GM19455 (cell line): ENCODE measurements around the gene LMNB1.

Experiments
- ATAC-seq: cut with Tn5 transposase; IDR thresholded peaks from one replicate; pipeline ENCODE4 v1.9.1; 2021; ENCODE audit not compliant: unreplicated experiment

Gene LMNB1

GRCh38 chr5:126884269-126884819 lies 107.4 kb downstream of the LMNB1 start:
- ATAC-seq, result no peak
